ENCODE measurements around the gene ZSCAN2. TPM values are rescaled to one million over a fixed set of nuclear protein-coding genes. Genes with fewer than 3 reads are reported as not detected.
"Not testable (repeated sequence)": the region's sequence is repeated elsewhere in the genome, so short reads cannot be mapped to it uniquely, and the experiment has no call there.

ZSCAN2 gene
- total RNA-seq (ENCODE audit: low replicate concordance) = 18.4 and 26.2 TPM in 2 replicates
- long read RNA-seq, partial matches to known transcripts = 4 of 19 reads
- long read RNA-seq, other reads (novel, unspliced or antisense) = 6 of 19 reads

GRCh38 chr15:84600687-84601554, at the start of gene ZSCAN2:
Gene ZSCAN2, plus strand, starts transcription at chr15:84601009. Its CDS starts 2,919 bp downstream, at chr15:84603928.
- TF ChIP-seq, protein P1, sequence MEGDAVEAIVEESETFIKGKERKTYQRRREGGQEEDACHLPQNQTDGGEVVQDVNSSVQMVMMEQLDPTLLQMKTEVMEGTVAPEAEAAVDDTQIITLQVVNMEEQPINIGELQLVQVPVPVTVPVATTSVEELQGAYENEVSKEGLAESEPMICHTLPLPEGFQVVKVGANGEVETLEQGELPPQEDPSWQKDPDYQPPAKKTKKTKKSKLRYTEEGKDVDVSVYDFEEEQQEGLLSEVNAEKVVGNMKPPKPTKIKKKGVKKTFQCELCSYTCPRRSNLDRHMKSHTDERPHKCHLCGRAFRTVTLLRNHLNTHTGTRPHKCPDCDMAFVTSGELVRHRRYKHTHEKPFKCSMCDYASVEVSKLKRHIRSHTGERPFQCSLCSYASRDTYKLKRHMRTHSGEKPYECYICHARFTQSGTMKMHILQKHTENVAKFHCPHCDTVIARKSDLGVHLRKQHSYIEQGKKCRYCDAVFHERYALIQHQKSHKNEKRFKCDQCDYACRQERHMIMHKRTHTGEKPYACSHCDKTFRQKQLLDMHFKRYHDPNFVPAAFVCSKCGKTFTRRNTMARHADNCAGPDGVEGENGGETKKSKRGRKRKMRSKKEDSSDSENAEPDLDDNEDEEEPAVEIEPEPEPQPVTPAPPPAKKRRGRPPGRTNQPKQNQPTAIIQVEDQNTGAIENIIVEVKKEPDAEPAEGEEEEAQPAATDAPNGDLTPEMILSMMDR (conservative IDR thresholded peaks at IDR 0.05) = no peak
- Mint-ChIP-seq H3K27me3 (peaks cover 3% of the 10 kb centered on the region), H3K27ac (peak within 1 kb of the TSS; percentile 88), H3K4me1 (ENCODE audit: unreplicated experiment) (peaks cover 23% of the 10 kb centered on the region), H3K36me3 (peaks cover 21% of the 10 kb centered on the region), H3K9me3 (no peaks in the 10 kb centered on the region), H3K4me3 (peak within 1 kb of the TSS; percentile 95)
- peak; percentile 97 for DNase-seq (ENCODE audit: extremely low spot score, unreplicated experiment)

- not testable (repeated sequence) for H3K9me3 Mint-ChIP-seq; DNase-seq (ENCODE audit: extremely low spot score, unreplicated experiment); H3K4me1 Mint-ChIP-seq (ENCODE audit: unreplicated experiment); H3K27ac Mint-ChIP-seq; H3K4me3 Mint-ChIP-seq; H3K27me3 Mint-ChIP-seq
- peaks cover 11% of the 10 kb centered on the region for H3K36me3 Mint-ChIP-seq
Measured at GRCh38 chr15:84551624-84552023, 49.2 kb upstream of the ZSCAN2 start.

DNA sequence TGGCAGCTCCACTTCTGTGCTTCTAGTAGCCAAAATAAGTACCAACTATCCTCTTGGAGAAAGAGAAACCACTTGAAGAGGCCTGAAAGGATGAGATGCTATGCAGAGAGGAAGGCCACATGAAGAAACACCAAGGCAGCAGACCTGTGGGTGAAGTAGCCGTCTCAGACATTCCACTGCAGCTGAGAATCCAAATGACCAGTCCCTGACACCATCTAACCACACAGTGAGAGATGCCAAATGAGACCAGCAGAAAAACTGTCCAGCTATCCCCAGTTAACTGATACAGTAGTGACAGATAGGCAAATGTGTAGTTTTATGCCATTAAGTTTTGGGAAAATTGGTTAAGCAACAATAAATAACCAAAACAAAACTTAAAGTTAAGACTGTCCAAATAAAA, 47.9 kb upstream of the ZSCAN2 start:
- H3K36me3 Mint-ChIP-seq = peaks cover 7% of the 10 kb centered on the region
- DNase-seq (ENCODE audit: extremely low spot score, unreplicated experiment) = no peak
- H3K4me1 Mint-ChIP-seq (ENCODE audit: unreplicated experiment) = peaks cover 5% of the 10 kb centered on the region
- H3K4me3 Mint-ChIP-seq = no peak overlapping the region
- no peaks in the 10 kb centered on the region for H3K9me3 Mint-ChIP-seq
- H3K27me3 Mint-ChIP-seq = no peaks in the 10 kb centered on the region
- no peak overlapping the region for H3K27ac Mint-ChIP-seq
- TF ChIP-seq, protein P1 (conservative IDR thresholded peaks at IDR 0.05) = no peak

GRCh38 chr15:84556690-84557089, 44.1 kb upstream of the ZSCAN2 start:
- not testable (repeated sequence) for H3K4me1 Mint-ChIP-seq (ENCODE audit: unreplicated experiment); H3K36me3 Mint-ChIP-seq; H3K27ac Mint-ChIP-seq; H3K27me3 Mint-ChIP-seq; H3K4me3 Mint-ChIP-seq; H3K9me3 Mint-ChIP-seq; DNase-seq (ENCODE audit: extremely low spot score, unreplicated experiment)

GRCh38 chr15:84568021-84568420, 32.8 kb upstream of the ZSCAN2 start:
- H3K4me3 Mint-ChIP-seq = peak overlapping the region; percentile 5

GRCh38 chr15:84570164-84570735, 30.6 kb upstream of the ZSCAN2 start:
- DNase-seq (ENCODE audit: extremely low spot score, unreplicated experiment) = peak; percentile 74
- TF ChIP-seq, protein P1 (conservative IDR thresholded peaks at IDR 0.05) = no peak
- Mint-ChIP-seq H3K4me1 (ENCODE audit: unreplicated experiment) (peaks cover 13% of the 10 kb centered on the region), H3K27ac (peak overlapping the region; percentile 92), H3K36me3 (peaks cover 4% of the 10 kb centered on the region), H3K9me3 (no peaks in the 10 kb centered on the region), H3K4me3 (peak overlapping the region; percentile 93), H3K27me3 (no peaks in the 10 kb centered on the region)

More at GRCh38 chr15:84568021-84568420, 32.8 kb upstream of the ZSCAN2 start:
- not testable (repeated sequence) for DNase-seq (ENCODE audit: extremely low spot score, unreplicated experiment); H3K27ac Mint-ChIP-seq; H3K36me3 Mint-ChIP-seq; H3K27me3 Mint-ChIP-seq; H3K9me3 Mint-ChIP-seq
- peaks cover 13% of the 10 kb centered on the region for H3K4me1 Mint-ChIP-seq (ENCODE audit: unreplicated experiment)

- no peaks in the 10 kb centered on the region for H3K36me3 Mint-ChIP-seq
- DNase-seq (ENCODE audit: extremely low spot score, unreplicated experiment) = no peak
- no peak overlapping the region for H3K4me3 Mint-ChIP-seq
- H3K27ac Mint-ChIP-seq = no peak overlapping the region
- TF ChIP-seq, protein P1 (conservative IDR thresholded peaks at IDR 0.05) = no peak
- no peaks in the 10 kb centered on the region for H3K27me3 Mint-ChIP-seq
- H3K4me1 Mint-ChIP-seq (ENCODE audit: unreplicated experiment) = peaks cover 13% of the 10 kb centered on the region
- H3K9me3 Mint-ChIP-seq = no peaks in the 10 kb centered on the region
Measured at GRCh38 chr15:84572231-84572630, 28.6 kb upstream of the ZSCAN2 start.
